HG03460 (cell line): ENCODE results near the gene RIOK3.
"Not testable (repeated sequence)": the region's sequence is repeated elsewhere in the genome, so short reads cannot be mapped to it uniquely, and the experiment has no call there.

Experiments used
- ATAC-seq: cut with Tn5 transposase; IDR thresholded peaks from one replicate; pipeline ENCODE4 v1.9.1; 2021; ENCODE audit not compliant: unreplicated experiment

RIOK3 gene

GRCh38 chr18:23450022-23450421, 3.1 kb upstream of the RIOK3 start:
- no peak for ATAC-seq

- ATAC-seq = no peak
These were observed 2.1 kb upstream of the RIOK3 start for GRCh38 chr18:23451011-23451410.

DNA sequence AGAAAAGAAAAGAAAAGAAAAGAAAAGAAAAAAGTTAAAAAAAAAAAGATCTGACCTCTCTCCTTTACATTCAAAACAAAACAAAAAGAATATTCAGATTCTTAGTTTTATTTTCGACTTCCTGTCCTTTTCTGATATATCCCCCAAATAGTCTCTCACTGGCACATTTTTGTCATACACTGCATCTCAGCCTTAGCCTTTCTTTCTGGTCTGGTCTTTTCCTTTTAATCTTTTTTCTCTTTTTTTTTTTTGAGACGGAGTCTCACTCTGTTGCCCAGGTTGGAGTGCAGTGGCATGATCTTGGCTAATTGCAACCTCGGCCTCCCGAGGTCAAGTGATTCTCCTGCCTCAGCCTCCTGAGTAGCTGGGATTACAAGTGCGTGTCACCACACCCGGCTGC, 1.6 kb upstream of the RIOK3 start:
- ATAC-seq = no peak

GRCh38 chr18:23452347-23452727, 750 bp upstream of the RIOK3 start:
- no peak for ATAC-seq

GRCh38 chr18:23453680-23454058, 582 bp downstream of the RIOK3 start:
- ATAC-seq = peak; percentile 4

DNA sequence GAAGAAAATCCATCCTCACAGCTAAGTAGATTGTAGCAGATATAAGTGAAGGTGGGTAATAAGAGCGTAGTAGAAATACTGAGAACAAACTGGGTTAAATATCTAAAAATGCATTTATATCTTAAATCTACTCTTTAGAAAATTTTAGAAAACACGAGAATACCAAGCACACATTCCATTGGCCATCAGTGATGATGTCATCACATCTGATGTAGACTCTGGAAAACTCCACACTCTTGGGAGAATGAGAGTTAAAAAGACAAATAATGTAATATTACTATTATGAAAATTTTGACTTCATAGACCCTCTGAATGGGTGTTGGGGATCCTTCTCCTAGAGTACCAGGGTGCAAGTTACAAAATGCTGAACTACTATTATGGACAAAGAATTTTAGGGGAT, 3.7 kb downstream of the RIOK3 start:
- no peak for ATAC-seq

GRCh38 chr18:23458830-23459529, 5.9 kb downstream of the RIOK3 start:
- no peak for ATAC-seq

GRCh38 chr18:23459530-23459921, 6.4 kb downstream of the RIOK3 start:
- no peak for ATAC-seq

- no peak for ATAC-seq
These were observed 7.5 kb downstream of the RIOK3 start for GRCh38 chr18:23460285-23461273.

- no peak for ATAC-seq
These were observed 9.8 kb downstream of the RIOK3 start for GRCh38 chr18:23462876-23463275.

- no peak for ATAC-seq
These were observed 15.8 kb downstream of the RIOK3 start for GRCh38 chr18:23468753-23469459.

- no peak for ATAC-seq
These were observed 17.7 kb downstream of the RIOK3 start for GRCh38 chr18:23470620-23471387.

GRCh38 chr18:23471486-23471885, 18.4 kb downstream of the RIOK3 start:
- no peak for ATAC-seq

DNA sequence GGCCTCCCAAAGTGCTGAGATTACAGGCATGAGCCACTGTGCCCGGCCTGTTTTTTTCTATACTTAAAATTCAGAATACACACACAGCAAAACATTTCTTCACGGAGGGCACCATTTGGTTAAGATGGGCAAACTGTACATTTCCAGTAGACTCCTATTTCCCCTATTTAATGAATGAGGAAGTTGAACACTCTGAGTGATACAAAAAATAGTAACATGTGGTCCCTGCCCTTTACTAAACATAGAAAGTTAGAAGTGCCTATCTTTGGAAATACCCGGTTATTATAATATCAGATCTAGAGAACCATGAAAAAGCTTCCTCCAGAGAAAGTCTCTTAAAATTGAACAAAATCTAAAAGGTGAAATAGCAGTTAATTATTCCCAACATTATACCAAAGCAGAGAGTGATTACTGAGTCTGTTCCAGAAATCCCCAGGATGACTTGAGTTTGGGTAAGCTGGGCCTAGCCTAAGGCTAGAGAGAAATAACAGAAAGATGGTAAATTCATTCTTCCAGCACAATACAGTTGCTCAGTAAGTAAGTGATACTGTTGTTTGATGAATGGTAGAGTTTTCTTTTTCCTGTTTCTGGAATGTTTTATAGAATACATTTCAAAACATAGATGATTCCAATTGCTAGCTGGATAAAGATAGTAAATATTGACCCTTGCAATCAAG, 26.9 kb downstream of the RIOK3 start:
- peak; percentile 53 for ATAC-seq

DNA sequence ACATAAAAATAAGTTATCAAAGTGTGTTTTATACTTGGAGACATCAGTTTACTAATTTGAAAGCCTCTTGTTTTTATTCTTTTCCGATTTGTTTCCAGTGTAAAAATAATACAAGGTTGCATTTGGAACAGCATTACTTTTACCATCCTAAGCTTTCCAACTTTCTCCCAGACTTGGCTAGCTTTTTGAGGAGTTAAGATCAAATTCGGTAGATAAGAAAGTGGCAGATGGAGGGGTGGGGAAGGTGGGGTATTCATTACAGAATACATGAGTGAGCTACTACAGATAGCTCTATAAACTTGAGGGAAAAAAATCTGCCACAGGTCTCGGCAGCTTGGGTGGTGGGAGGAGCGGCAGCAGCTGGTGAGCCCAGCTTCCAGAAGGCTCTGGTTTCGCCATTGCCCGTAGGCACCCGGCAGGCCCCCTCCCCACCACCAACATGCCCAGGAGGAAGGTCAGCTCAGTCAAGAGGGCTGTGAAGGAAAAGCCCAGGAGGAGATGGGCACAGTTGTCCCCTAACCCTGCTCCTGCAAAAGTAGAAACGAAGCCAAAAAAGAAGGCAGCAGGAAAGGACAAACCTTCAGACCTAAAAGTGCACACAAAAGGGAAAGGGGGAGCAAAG, 31.6 kb downstream of the RIOK3 start:
- no peak for ATAC-seq

GRCh38 chr18:23485386-23485785, 32.3 kb downstream of the RIOK3 start:
- no peak for ATAC-seq

GRCh38 chr18:23487738-23488570, 34.9 kb downstream of the RIOK3 start:
- ATAC-seq = peak; percentile 72

DNA sequence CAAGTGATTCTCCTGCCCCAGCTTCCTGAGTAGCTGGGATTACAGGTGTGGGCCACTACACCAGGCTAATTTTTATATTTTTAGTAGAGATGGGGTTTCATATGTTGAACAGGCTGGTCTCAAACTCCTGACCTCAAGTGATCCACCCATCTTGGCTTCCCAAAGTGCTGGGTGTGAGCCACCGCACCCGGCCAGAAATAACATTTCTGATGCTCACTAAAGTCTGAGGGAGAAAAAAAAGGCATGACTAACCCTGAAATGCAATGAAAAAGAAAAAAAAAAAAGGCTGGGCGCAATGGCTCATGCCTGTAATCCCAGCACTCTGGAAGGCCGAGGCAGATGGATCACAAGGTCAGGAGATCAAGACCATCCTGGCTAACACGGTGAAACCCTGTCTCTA, 36.5 kb downstream of the RIOK3 start:
- ATAC-seq = not testable (repeated sequence)

DNA sequence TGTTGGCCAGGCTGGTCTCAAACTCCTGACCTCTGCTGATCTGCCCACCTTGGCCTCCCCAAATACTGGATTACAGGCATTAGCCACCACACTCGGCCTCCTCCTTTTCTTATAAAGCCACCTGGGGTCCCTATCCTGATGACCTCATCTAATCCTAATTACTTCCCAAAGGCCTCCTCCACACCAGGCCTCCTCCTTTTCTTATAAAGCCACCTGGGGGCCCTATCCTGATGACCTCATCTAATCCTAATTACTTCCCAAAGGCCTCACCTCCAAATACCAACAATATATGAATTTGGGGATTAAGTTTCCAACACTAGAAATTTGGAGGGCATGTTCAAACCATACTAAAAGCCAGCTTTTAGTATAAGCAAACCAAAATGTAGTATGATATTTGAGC, 40.6 kb downstream of the RIOK3 start:
- no peak for ATAC-seq
